ENCODE measurements around the gene UTP11. TPM values are rescaled to one million over a fixed set of nuclear protein-coding genes. Genes with fewer than 3 reads are reported as not detected.

The UTP11 gene
- total RNA-seq, 2 experiments from 2014 or later, result 33.0 to 34.8 TPM

- no peaks in the 10 kb centered on the region for H3K4me1 Mint-ChIP-seq
Observed at GRCh38 chr1:38063616-38064015, 51.1 kb downstream of the UTP11 start.

GRCh38 chr1:38064197-38064903 is 51.8 kb downstream of the UTP11 start:
- no peak for DNase-seq
- no peaks in the 10 kb centered on the region for H3K9me3 Mint-ChIP-seq
- no peaks in the 10 kb centered on the region for H3K36me3 Mint-ChIP-seq (ENCODE audit: low read depth)
- H3K4me1 Mint-ChIP-seq, result no peaks in the 10 kb centered on the region
- CTCF ChIA-PET, result no interaction called here
- POLR2A ChIA-PET, result no interaction called here
- no peak overlapping the region for H3K4me3 Mint-ChIP-seq
- H3K27ac Mint-ChIP-seq, result no peak overlapping the region
- peaks cover 18% of the 10 kb centered on the region for H3K27me3 Mint-ChIP-seq

More at GRCh38 chr1:38063616-38064015, 51.1 kb downstream of the UTP11 start:
- H3K36me3 Mint-ChIP-seq (ENCODE audit: low read depth), result no peaks in the 10 kb centered on the region
- peaks cover 17% of the 10 kb centered on the region for H3K27me3 Mint-ChIP-seq
- no peak for DNase-seq
- CTCF ChIA-PET, result no interaction called here
- POLR2A ChIA-PET, result no interaction called here
- no peaks in the 10 kb centered on the region for H3K9me3 Mint-ChIP-seq
- H3K27ac Mint-ChIP-seq, result no peak overlapping the region
- no peak overlapping the region for H3K4me3 Mint-ChIP-seq

GRCh38 chr1:38068220-38068979 is 55.9 kb downstream of the UTP11 start:
- no peak for DNase-seq

GRCh38 chr1:38068980-38069340 is 56.4 kb downstream of the UTP11 start:
- Mint-ChIP-seq H3K36me3 (ENCODE audit: low read depth) (no peaks in the 10 kb centered on the region), H3K4me3 (no peak overlapping the region), H3K4me1 (no peaks in the 10 kb centered on the region), H3K27me3 (peaks cover 24% of the 10 kb centered on the region), H3K27ac (no peak overlapping the region), H3K9me3 (no peaks in the 10 kb centered on the region)
- CTCF ChIA-PET, result interaction anchor here (0.5 kb wide), 1 partner anchor 281 kb away, joined by 3 read pairs; no protein-coding TSS in a partner anchor
- no peak for DNase-seq
- POLR2A ChIA-PET, result no interaction called here

More at GRCh38 chr1:38068220-38068979, 55.9 kb downstream of the UTP11 start:
- ChIA-PET POLR2A (no interaction called here), CTCF (interaction anchor here (0.5 kb wide), 1 partner anchor 280 kb away, joined by 3 read pairs; no protein-coding TSS in a partner anchor)
- Mint-ChIP-seq H3K27me3 (peaks cover 24% of the 10 kb centered on the region), H3K4me1 (no peaks in the 10 kb centered on the region), H3K4me3 (no peak overlapping the region), H3K9me3 (no peaks in the 10 kb centered on the region), H3K36me3 (ENCODE audit: low read depth) (no peaks in the 10 kb centered on the region), H3K27ac (no peak overlapping the region)

- H3K27ac Mint-ChIP-seq, result no peak overlapping the region
- POLR2A ChIA-PET, result interaction anchor here (0.6 kb wide), 1 partner anchor 53 kb away, joined by 3 read pairs; no protein-coding TSS in a partner anchor
- H3K27me3 Mint-ChIP-seq, result peaks cover 24% of the 10 kb centered on the region
- DNase-seq, result no peak
- no peak overlapping the region for H3K4me3 Mint-ChIP-seq
- no peaks in the 10 kb centered on the region for H3K4me1 Mint-ChIP-seq
- no peaks in the 10 kb centered on the region for H3K9me3 Mint-ChIP-seq
- H3K36me3 Mint-ChIP-seq (ENCODE audit: low read depth), result no peaks in the 10 kb centered on the region
- CTCF ChIA-PET, result interaction anchor here (0.9 to 1.7 kb wide), 3 partner anchors 23 to 58 kb away, joined by 3 to 7 read pairs (median 3); no protein-coding TSS in a partner anchor
Observed at GRCh38 chr1:38071312-38072256, 59.0 kb downstream of the UTP11 start.

- CTCF ChIA-PET, result interaction anchor here (1.7 kb wide), 1 partner anchor 47 kb away, joined by 7 read pairs; no protein-coding TSS in a partner anchor
- peaks cover 17% of the 10 kb centered on the region for H3K27me3 Mint-ChIP-seq
- no peak for DNase-seq
- no peak overlapping the region for H3K27ac Mint-ChIP-seq
- no peaks in the 10 kb centered on the region for H3K4me1 Mint-ChIP-seq
- H3K36me3 Mint-ChIP-seq (ENCODE audit: low read depth), result no peaks in the 10 kb centered on the region
- no peak overlapping the region for H3K4me3 Mint-ChIP-seq
- no peaks in the 10 kb centered on the region for H3K9me3 Mint-ChIP-seq
- POLR2A ChIA-PET, result no interaction called here
Observed at GRCh38 chr1:38072858-38073257, 60.3 kb downstream of the UTP11 start.

- no peak overlapping the region for H3K4me3 Mint-ChIP-seq
- CTCF ChIA-PET, result no interaction called here
- no peaks in the 10 kb centered on the region for H3K4me1 Mint-ChIP-seq
- H3K27me3 Mint-ChIP-seq, result peaks cover 12% of the 10 kb centered on the region
- no peak for DNase-seq
- H3K27ac Mint-ChIP-seq, result no peak overlapping the region
- no peaks in the 10 kb centered on the region for H3K9me3 Mint-ChIP-seq
- POLR2A ChIA-PET, result no interaction called here
- no peaks in the 10 kb centered on the region for H3K36me3 Mint-ChIP-seq (ENCODE audit: low read depth)
Observed at GRCh38 chr1:38073534-38074301, 61.2 kb downstream of the UTP11 start.

- no peak overlapping the region for H3K27ac Mint-ChIP-seq
- H3K4me1 Mint-ChIP-seq, result no peaks in the 10 kb centered on the region
- no peaks in the 10 kb centered on the region for H3K9me3 Mint-ChIP-seq
- DNase-seq, result no peak
- no peak overlapping the region for H3K4me3 Mint-ChIP-seq
- H3K27me3 Mint-ChIP-seq, result peaks cover 12% of the 10 kb centered on the region
- no peaks in the 10 kb centered on the region for H3K36me3 Mint-ChIP-seq (ENCODE audit: low read depth)
- POLR2A ChIA-PET, result no interaction called here
- CTCF ChIA-PET, result no interaction called here
Observed at GRCh38 chr1:38074302-38074677, 61.8 kb downstream of the UTP11 start.

Other genes starting within 250 kb of the UTP11 start
- gene EPHA10, start 247.6 kb upstream of the UTP11 start, total RNA-seq, result not detected
- 1 to 10 TPM; 1.3 to 1.5 TPM for gene MANEAL, start 218.9 kb upstream of the UTP11 start, total RNA-seq
- 10 to 100 TPM; 13.9 to 16.8 TPM for gene C1orf122, start 204.9 kb upstream of the UTP11 start, total RNA-seq
- gene YRDC, start 204.5 kb upstream of the UTP11 start, total RNA-seq, result 10 to 100 TPM; 12.0 to 13.8 TPM
- 10 to 100 TPM; 21.0 to 22.5 TPM for gene MTF1, start 153.1 kb upstream of the UTP11 start, total RNA-seq
- 10 to 100 TPM; 31.5 to 33.8 TPM for gene INPP5B, start 65.7 kb upstream of the UTP11 start, total RNA-seq
- gene SF3A3, start 22.7 kb upstream of the UTP11 start, total RNA-seq, result 100 to 1,000 TPM in 1 of 2 experiments, 10 to 100 TPM in 1; 80.9 to 110 TPM
- gene FHL3, start 7.2 kb upstream of the UTP11 start, total RNA-seq, result 1 to 10 TPM; 9.8 to 9.9 TPM
- gene POU3F1, start 34.1 kb downstream of the UTP11 start, total RNA-seq, result not detected